Tibial nerve (tissue), 4 donors: ENCODE data around the gene ELOB. TPM values are rescaled to one million over a fixed set of nuclear protein-coding genes. Genes with fewer than 3 reads are reported as not detected.

ENCODE experiments used
- DNase-seq, 2 donors: peaks; one replicate each; pipeline ENCODE4 v3.0.0-alpha.2; 2019; ENCODE audit warnings: low spot score in 2 of 2
- H3K27ac ChIP-seq, 4 donors: fragments of 200-600 bp; sonication (generic) in 3 of 4; one replicate each; pipeline ENCODE4 v1.5.1; 2017 to 2019; ENCODE audit warnings: mild to moderate bottlenecking in 1 of 4
- H3K27me3 ChIP-seq, 2 donors: fragments of 200-600 bp; sonication (generic) in 1 of 2; one replicate each; pipeline versions ENCODE4 v1.5.1 to v1.6.0; 2017 to 2019
- H3K36me3 ChIP-seq, 3 donors: fragments of 200-600 bp; sonication (generic); one replicate each; pipeline ENCODE4 v1.5.1; 2018 to 2019
- H3K4me1 ChIP-seq, 4 donors: fragments of 200-600 bp; sonication (generic) in 3 of 4; one replicate each; pipeline ENCODE4 v1.5.1; 2017 to 2019
- H3K4me3 ChIP-seq, 4 donors: fragments of 200-600 bp; sonication (generic) in 3 of 4; one replicate each; pipeline ENCODE4 v1.5.1; 2017 to 2019; ENCODE audit warnings: mild to moderate bottlenecking in 1 of 4, moderate library complexity in 1 of 4
- H3K9me3 ChIP-seq, 4 donors: fragments of 200-600 bp; sonication (generic) in 3 of 4; one replicate each; pipeline ENCODE4 v1.5.1; 2017 to 2019
- CTCF ChIP-seq, 5 experiments: fragments of 200-600 bp in 3 of 5; fragments of 450-650 bp in 2 of 5; sonication (generic) in 3 of 5; IDR thresholded peaks; one replicate each; pipeline ENCODE4 v1.5.1; 2016 to 2019; ENCODE audit warnings: antibody characterized with exemption in 5 of 5, mild to moderate bottlenecking in 3 of 5, moderate library complexity in 2 of 5
- EP300 ChIP-seq, 2 donors: sonication (generic); formaldehyde crosslinking; IDR thresholded peaks; one replicate each; pipeline ENCODE4 v1.6.1; 2017; ENCODE audit warnings: antibody characterized with exemption in 2 of 2, mild to moderate bottlenecking in 1 of 2
- POLR2A ChIP-seq, 2 donors: fragments of 450-650 bp; IDR thresholded peaks; one replicate each; pipeline ENCODE4 v1.6.1; 2017; ENCODE audit warnings: antibody characterized with exemption in 2 of 2, mild to moderate bottlenecking in 2 of 2, moderate library complexity in 2 of 2
- WGBS, 2 donors: methylation state at CpG; one replicate each; pipeline ENCODE4 v1.1.5; 2018; 5-methylcytosine and 5-hydroxymethylcytosine counted together
- total RNA-seq, 4 donors: library from RNA; depleted of rRNA; stranded (reverse); fragments of >200 nt; gene quantifications; one replicate each; pipeline ENCODE4 v1.1.0, GENCODE V29; 2016

The ELOB gene
- total RNA-seq, 4 donors from 2014 or later: 293 to 759 (median 513) TPM

GRCh38 chr16:2761886-2762583 is 15.0 kb downstream of the ELOB start:
- Histone ChIP-seq H3K36me3 (peaks cover 16 to 99% (median 50%) of the 10 kb centered on the region in 3 donors), H3K9me3 (no peaks in the 10 kb centered on the region), H3K4me3 (no peak overlapping the region), H3K27ac (no peak overlapping the region), H3K4me1 (peaks cover 0 to 39% (median 4%) of the 10 kb centered on the region in 4 donors), H3K27me3 (no peaks in the 10 kb centered on the region)
- no peak for TF ChIP-seq POLR2A (IDR thresholded peaks at IDR 0.05)
- TF ChIP-seq EP300 (IDR thresholded peaks at IDR 0.05): no peak
- TF ChIP-seq CTCF (IDR thresholded peaks at IDR 0.05): no peak
- no peak for DNase-seq
- 98% methylated on average over 37 to 41 of the region's 42 CpGs for WGBS, 2 donors

- H3K27ac ChIP-seq: no peak overlapping the region
- H3K4me1 ChIP-seq: peaks cover 0 to 39% (median 7%) of the 10 kb centered on the region in 4 donors
- no peaks in the 10 kb centered on the region for H3K9me3 ChIP-seq
- no peak for DNase-seq
- no peaks in the 10 kb centered on the region for H3K27me3 ChIP-seq
- no peak for TF ChIP-seq EP300 (IDR thresholded peaks at IDR 0.05)
- TF ChIP-seq POLR2A (IDR thresholded peaks at IDR 0.05): no peak
- no peak for TF ChIP-seq CTCF (IDR thresholded peaks at IDR 0.05)
- H3K36me3 ChIP-seq: peaks cover 16 to 99% (median 50%) of the 10 kb centered on the region in 3 donors
- no peak overlapping the region for H3K4me3 ChIP-seq
- 97% methylated on average over 10 of the region's 10 CpGs for whole genome bisulfite sequencing, 2 donors
Observed at GRCh38 chr16:2761472-2761871, 15.6 kb downstream of the ELOB start.

DNA sequence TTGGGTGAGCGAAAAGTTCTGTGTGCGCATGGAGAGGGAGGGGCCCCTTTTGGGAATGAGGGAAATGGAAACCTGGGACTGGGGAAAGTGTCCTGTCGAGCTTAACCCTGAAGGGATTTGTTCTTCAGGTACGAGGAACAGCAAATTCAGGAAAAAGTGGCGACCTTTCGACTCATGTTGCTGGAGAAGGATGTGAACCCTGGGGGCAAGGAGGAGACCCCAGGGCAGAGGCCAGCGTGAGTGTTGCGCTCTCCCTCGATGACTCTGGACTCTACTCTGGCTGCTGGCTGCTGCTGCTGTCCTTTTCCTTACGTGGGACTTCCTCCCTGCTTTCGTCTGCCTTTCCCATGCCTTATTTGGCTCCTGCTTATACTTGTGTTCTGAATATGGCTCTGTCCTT is 19.7 kb downstream of the ELOB start:
- Histone ChIP-seq H3K4me1 (peaks cover 0 to 66% (median 34%) of the 10 kb centered on the region in 4 donors), H3K27ac (peak overlapping the region in 1 of 4 donors; percentile 16), H3K9me3 (no peaks in the 10 kb centered on the region), H3K27me3 (no peaks in the 10 kb centered on the region), H3K4me3 (no peak overlapping the region), H3K36me3 (peaks cover 3 to 62% (median 17%) of the 10 kb centered on the region in 3 donors)
- no peak for DNase-seq
- TF ChIP-seq EP300 (IDR thresholded peaks at IDR 0.05) (no peak), POLR2A (IDR thresholded peaks at IDR 0.05) (no peak), CTCF (IDR thresholded peaks at IDR 0.05) (no peak)
- WGBS, 2 donors: 70 to 73% methylated on average over 11 of the region's 11 CpGs

DNA sequence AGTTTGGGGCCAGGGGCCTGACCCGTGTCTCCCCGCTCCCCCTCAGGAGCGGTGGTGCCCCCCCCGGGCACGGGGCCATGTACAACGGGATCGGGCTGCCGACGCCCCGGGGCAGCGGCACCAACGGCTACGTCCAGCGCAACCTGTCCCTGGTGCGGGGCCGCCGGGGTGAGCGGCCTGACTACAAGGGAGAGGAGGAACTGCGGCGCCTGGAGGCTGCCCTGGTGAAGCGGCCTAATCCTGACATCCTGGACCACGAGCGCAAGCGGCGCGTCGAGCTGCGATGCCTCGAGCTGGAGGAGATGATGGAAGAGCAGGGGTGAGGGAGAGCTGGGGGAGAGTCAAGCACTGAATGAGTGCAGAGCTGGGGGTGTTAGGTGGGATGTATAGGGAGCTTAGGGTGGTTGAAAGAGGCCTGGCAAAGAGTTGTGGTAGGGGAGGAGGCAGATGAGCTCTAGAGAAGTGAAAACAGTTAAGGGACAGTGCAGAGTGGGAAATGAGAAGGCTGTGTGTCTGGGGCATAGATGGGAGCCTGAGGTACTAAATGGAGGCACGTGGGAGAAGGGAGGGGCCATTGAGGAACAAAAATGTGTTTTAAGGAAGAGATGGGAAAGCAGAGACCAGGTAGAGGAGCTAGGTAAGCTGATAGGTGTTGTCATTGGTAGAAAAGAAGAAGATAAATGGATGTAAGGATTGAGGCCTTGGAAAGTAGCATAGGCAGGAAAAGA is 20.6 kb downstream of the ELOB start:
- peaks cover 0 to 53% (median 8%) of the 10 kb centered on the region in 3 donors for H3K36me3 ChIP-seq
- H3K9me3 ChIP-seq: no peaks in the 10 kb centered on the region
- peaks cover 0 to 71% (median 37%) of the 10 kb centered on the region in 4 donors for H3K4me1 ChIP-seq
- WGBS, 2 donors: 84 to 91% methylated on average over 30 of the region's 30 CpGs
- no peak for TF ChIP-seq POLR2A (IDR thresholded peaks at IDR 0.05)
- TF ChIP-seq CTCF (IDR thresholded peaks at IDR 0.05): no peak
- TF ChIP-seq EP300 (IDR thresholded peaks at IDR 0.05): no peak
- peak overlapping the region in 2 of 4 donors; percentile 20 to 22 for H3K27ac ChIP-seq
- H3K4me3 ChIP-seq: no peak overlapping the region
- H3K27me3 ChIP-seq: no peaks in the 10 kb centered on the region
- no peak for DNase-seq

- Histone ChIP-seq H3K27ac (peak overlapping the region in 2 of 4 donors; percentile 98 to 99), H3K9me3 (no peaks in the 10 kb centered on the region), H3K4me3 (peak overlapping the region in 3 of 4 donors; percentile 63 to 99 (median 83)), H3K4me1 (peaks cover 0 to 71% (median 40%) of the 10 kb centered on the region in 4 donors), H3K36me3 (peaks cover 0 to 40% (median 6%) of the 10 kb centered on the region in 3 donors), H3K27me3 (no peaks in the 10 kb centered on the region)
- WGBS, 2 donors: 26 to 30% methylated on average over 3 of the region's 3 CpGs
- no peak for DNase-seq
- TF ChIP-seq POLR2A (IDR thresholded peaks at IDR 0.05) (no peak), CTCF (IDR thresholded peaks at IDR 0.05) (no peak), EP300 (IDR thresholded peaks at IDR 0.05) (no peak)
Observed at GRCh38 chr16:2755158-2755557, 21.9 kb downstream of the ELOB start.
